IMR-90 (cell line): ENCODE measurements around the gene COL27A1. TPM values are rescaled to one million over a fixed set of nuclear protein-coding genes. Genes with fewer than 3 reads are reported as not detected.

ENCODE experiments used
- ATAC-seq: fragments of 200-7000 bp; cut with Tn5 transposase; 2 replicates; pipeline ENCODE4 v1.9.1; 2020; ENCODE audit warnings: low read depth, mild to moderate bottlenecking, moderate library complexity
- BruUV-seq: library from RNA; stranded (reverse); fragments of 400-500 nt; replicated peaks from 2 replicates; lab custom pipeline; 2021; lab: Mats Ljungman, UMichigan
- CTCF ChIA-PET: fragments of 300-600 bp; formaldehyde crosslinking; extraction: SDS; loops from one replicate; lab custom pipeline; 2021; ENCODE audit warnings: antibody characterized with exemption; lab: Yijun Ruan, JAX
- POLR2A ChIA-PET: fragments of 300-600 bp; sonication (Branson Sonifier 250); formaldehyde crosslinking; loops from one replicate; lab custom pipeline; 2022; ENCODE audit warnings: antibody characterized with exemption; ENCODE audit not compliant: unreplicated experiment; lab: Charles Lee
- DNase-seq: peaks from one replicate; pipeline ENCODE4 v3.0.0; 2013
- H2AFZ ChIP-seq: replicated peaks from 2 replicates; pipeline ENCODE3; 2013; ENCODE audit warnings: low read length, mild to moderate bottlenecking; ENCODE audit not compliant: poor library complexity
- H2AK5ac ChIP-seq: 2 replicates; pipeline ENCODE4 v1.6.1; 2013; ENCODE audit warnings: low read depth, low read length, inconsistent platforms
- H2AK9ac ChIP-seq: replicated peaks from 2 replicates; pipeline ENCODE3; 2013; ENCODE audit warnings: mild to moderate bottlenecking, low read depth, low read length, moderate library complexity; ENCODE audit not compliant: poor library complexity
- H2BK120ac ChIP-seq: 2 replicates; pipeline ENCODE4 v1.6.1; 2013; ENCODE audit warnings: low read depth, low read length, inconsistent platforms
- H2BK15ac ChIP-seq: 3 replicates; pipeline ENCODE4 v1.6.1; 2013; ENCODE audit warnings: low read depth, low read length, inconsistent platforms
- H2BK20ac ChIP-seq: 2 replicates; pipeline ENCODE4 v1.6.1; 2013; ENCODE audit warnings: low read depth, mild to moderate bottlenecking, inconsistent platforms, low read length, moderate library complexity
- H2BK5ac ChIP-seq: 2 replicates; pipeline ENCODE4 v1.6.1; 2013; ENCODE audit warnings: mild to moderate bottlenecking, low read depth, low read length, inconsistent platforms; ENCODE audit not compliant: poor library complexity, severe bottlenecking
- H3K14ac ChIP-seq: replicated peaks from 2 replicates; pipeline ENCODE4 v1.6.1; 2013; ENCODE audit warnings: low read depth, low read length, inconsistent platforms
- H3K18ac ChIP-seq: 2 replicates; pipeline ENCODE4 v1.6.1; 2013; ENCODE audit warnings: low read depth, low read length, control low read depth
- H3K23ac ChIP-seq: 2 replicates; pipeline ENCODE4 v1.6.1; 2013; ENCODE audit warnings: low read depth, low read length, inconsistent platforms
- H3K27ac ChIP-seq: 2 replicates; pipeline ENCODE4 v1.5.1; 2013; ENCODE audit warnings: mild to moderate bottlenecking, control low read depth, low read length; ENCODE audit not compliant: insufficient read depth
- H3K27me3 ChIP-seq: 2 replicates; pipeline ENCODE4 v1.6.1; 2013; ENCODE audit warnings: low read length; ENCODE audit not compliant: control insufficient read depth, insufficient read depth
- H3K36me3 ChIP-seq: 2 replicates; pipeline ENCODE4 v1.6.1; 2013; ENCODE audit warnings: low read length, mixed read lengths; ENCODE audit not compliant: control insufficient read depth, insufficient read depth
- H3K4ac ChIP-seq: 2 replicates; pipeline ENCODE4 v1.6.1; 2013; ENCODE audit warnings: low read depth, low read length, inconsistent platforms
- H3K4me1 ChIP-seq: 2 replicates; pipeline ENCODE4 v1.6.1; 2013; ENCODE audit warnings: low read length, mixed read lengths; ENCODE audit not compliant: control insufficient read depth, insufficient read depth
- H3K4me2 ChIP-seq: 2 replicates; pipeline ENCODE4 v1.6.1; 2013; ENCODE audit warnings: low read depth, mild to moderate bottlenecking, control low read depth, low read length, moderate library complexity
- H3K4me3 ChIP-seq: 2 replicates; pipeline ENCODE4 v1.5.1; 2013; ENCODE audit warnings: low read depth, mild to moderate bottlenecking, control low read depth, low read length, moderate library complexity; ENCODE audit not compliant: insufficient read depth
- H3K56ac ChIP-seq: 2 replicates; pipeline ENCODE4 v1.6.1; 2013; ENCODE audit warnings: low read length, inconsistent platforms; ENCODE audit not compliant: insufficient read depth; ENCODE audit errors: extremely low read depth
- H3K79me1 ChIP-seq, 2 experiments: 2 replicates each; pipeline ENCODE4 v1.6.1; 2013; ENCODE audit warnings: low read length in 2 of 2, inconsistent platforms in 1 of 2, low read depth in 1 of 2
- H3K9ac ChIP-seq: 2 replicates; pipeline ENCODE4 v1.6.1; 2013; ENCODE audit warnings: low read depth, low read length, control low read depth
- H3K9me1 ChIP-seq: 2 replicates; pipeline ENCODE4 v1.6.1; 2013; ENCODE audit warnings: low read length, inconsistent platforms; ENCODE audit not compliant: insufficient read depth
- H3K9me3 ChIP-seq: 2 replicates; pipeline ENCODE4 v1.6.1; 2013; ENCODE audit warnings: low read length; ENCODE audit not compliant: control insufficient read depth, insufficient read depth
- H4K20me1 ChIP-seq: 2 replicates; pipeline ENCODE4 v1.6.1; 2013; ENCODE audit warnings: low read length, inconsistent platforms; ENCODE audit not compliant: insufficient read depth
- H4K5ac ChIP-seq: 2 replicates; pipeline ENCODE4 v1.6.1; 2013; ENCODE audit warnings: mild to moderate bottlenecking, low read depth, low read length, control low read depth
- H4K8ac ChIP-seq, 2 experiments: 2 replicates each; pipeline ENCODE4 v1.6.1; 2013; ENCODE audit warnings: low read depth in 2 of 2, low read length in 2 of 2, control low read depth in 1 of 2, inconsistent platforms in 1 of 2
- H4K91ac ChIP-seq: 2 replicates; pipeline ENCODE4 v1.6.1; 2013; ENCODE audit warnings: low read depth, low read length, inconsistent platforms; ENCODE audit not compliant: insufficient read depth
- BHLHE40 ChIP-seq: fragments of 150-350 bp; IDR thresholded peaks from 2 replicates; pipeline ENCODE4 v1.6.1; 2016; ENCODE audit warnings: mild to moderate bottlenecking, low read depth, low read length
- CEBPB ChIP-seq: IDR thresholded peaks from 2 replicates; pipeline ENCODE4 v1.6.1; 2012; ENCODE audit warnings: low read depth, low read length, improper control_type of control experiment
- CHD1 ChIP-seq: IDR thresholded peaks from 2 replicates; pipeline ENCODE4 v1.6.1; 2012; ENCODE audit warnings: low read depth, low read length, improper control_type of control experiment
- CTCF ChIP-seq: conservative IDR thresholded peaks from 2 replicates; pipeline ENCODE4 v1.5.1; 2012; ENCODE audit warnings: mild to moderate bottlenecking, low read depth, low read length, improper control_type of control experiment
- FOS ChIP-seq: fragments of 150-350 bp; IDR thresholded peaks from 2 replicates; pipeline ENCODE4 v1.6.1; 2016; ENCODE audit warnings: low read depth, low read length
- MXI1 ChIP-seq: IDR thresholded peaks from 2 replicates; pipeline ENCODE4 v1.6.1; 2012; ENCODE audit warnings: low read depth, mild to moderate bottlenecking, low read length, moderate library complexity, borderline replicate concordance
- NFE2L2 ChIP-seq: fragments of 150-350 bp; IDR thresholded peaks from 2 replicates; pipeline ENCODE4 v1.6.1; 2016; ENCODE audit warnings: low read depth, mild to moderate bottlenecking, low read length
- POLR2A ChIP-seq: IDR thresholded peaks from 2 replicates; pipeline ENCODE4 v1.6.1; 2012; ENCODE audit warnings: mild to moderate bottlenecking, low read depth, low read length
- RFX5 ChIP-seq: IDR thresholded peaks from 2 replicates; pipeline ENCODE4 v1.8.0; 2012; ENCODE audit warnings: low read depth, mild to moderate bottlenecking, low read length, moderate library complexity
- WGBS, 2 experiments: methylation state at CpG; one replicate each; pipeline versions ENCODE4 v1.1.5 to v1.1.7; 2013; ENCODE audit warnings: missing lambda C conversion rate in 2 of 2; ENCODE audit not compliant: insufficient read length in 1 of 2; ENCODE audit errors: extremely low coverage in 2 of 2; 5-methylcytosine and 5-hydroxymethylcytosine counted together
- dilution Hi-C: fragments of 300-500 bp; cut with HindIII; formaldehyde crosslinking; loops from one replicate; pipeline ENCODE4 v1.14.3; 2018; ENCODE audit warnings: low sequenced_read_pairs; ENCODE audit not compliant: unreplicated experiment
- in situ Hi-C: fragments of 300-500 bp; cut with MboI; formaldehyde crosslinking; loops from 3 replicates; pipeline ENCODE4 v1.14.3; 2019; ENCODE audit warnings: low sequenced_read_pairs, inconsistent platforms, mixed read lengths
- intact Hi-C: fragments of 100-400 bp; cut with micrococcal nuclease; formaldehyde crosslinking; loops from 2 replicates; pipeline ENCODE4 v1.10.0; 2022
- polyA plus RNA-seq, 3 experiments: library from polyadenylated mRNA; depleted of rRNA; stranded (reverse); fragments of >200 nt; gene quantifications; 2 replicates each; pipeline ENCODE4 v1.2.3, GENCODE V29; 2012; ENCODE audit warnings: low replicate concordance in 1 of 3
- total RNA-seq: library from RNA; depleted of rRNA; stranded (reverse); fragments of >200 nt; gene quantifications from 2 replicates; pipeline ENCODE4 v1.2.3, GENCODE V29; 2012

Gene COL27A1
- total and polyA plus RNA-seq, 2 of the 4 experiments (the other 2 are of a cell fraction), result 3.2 to 18.3 TPM

- Histone ChIP-seq H4K5ac (no peak overlapping the region), H3K14ac (no peak overlapping the region), H2BK20ac (no peak overlapping the region), H2BK5ac (no peak overlapping the region), H3K18ac (no peak overlapping the region), H3K4me3 (no peak overlapping the region), H3K9me1 (no peaks in the 10 kb centered on the region), H3K4me1 (peaks cover 2% of the 10 kb centered on the region; the same call in 1 of the 2 replicates), H3K27ac (no peak overlapping the region), H2AK5ac (no peak overlapping the region), H4K91ac (no peak overlapping the region), H3K27me3 (no peaks in the 10 kb centered on the region), H3K23ac (no peak overlapping the region), H3K9me3 (no peaks in the 10 kb centered on the region), H3K79me1 (no peaks in the 10 kb centered on the region), H2BK15ac (no peak overlapping the region), H3K36me3 (no peaks in the 10 kb centered on the region; the same call in 1 of the 2 replicates), H4K8ac (no peak overlapping the region), H3K56ac (no peak overlapping the region), H2AFZ (no peak overlapping the region), H3K9ac (no peak overlapping the region), H3K4ac (no peak overlapping the region), H3K4me2 (no peak overlapping the region), H2AK9ac (no peak overlapping the region), H4K20me1 (no peaks in the 10 kb centered on the region), H2BK120ac (no peak overlapping the region)
- dilution Hi-C loops (no loop called here), in situ Hi-C loops (no loop called here), intact Hi-C loops (no loop called here)
- POLR2A ChIA-PET, result no interaction called here
- DNase-seq (no peak), ATAC-seq (no peak)
- WGBS, 2 experiments, result no CpG with 5 or more reads among the region's 6 CpGs
- no peak for TF ChIP-seq NFE2L2
- TF ChIP-seq POLR2A, result no peak
- no peak for TF ChIP-seq BHLHE40
- no peak for TF ChIP-seq CTCF
- no peak for TF ChIP-seq RFX5
- no peak for TF ChIP-seq FOS
- no peak for TF ChIP-seq CHD1
- TF ChIP-seq CEBPB, result no peak
- no peak for TF ChIP-seq MXI1
- CTCF ChIA-PET, result no interaction called here
- BruUV-seq, result no TSS peak
Measured at GRCh38 chr9:114258866-114259797, 103.8 kb downstream of the COL27A1 start.
